Esophagus squamous epithelium (tissue), 5 donors: Measurements from ENCODE around the gene TALDO1. TPM values are rescaled to one million over a fixed set of nuclear protein-coding genes. Genes with fewer than 3 reads are reported as not detected.
A peak's percentile ranks its signal among the peaks of the same experiment; 100 is the strongest.

Source experiments
- DNase-seq: peaks from one replicate; lab custom pipeline; 2025; lab: John Stamatoyannopoulos, UW
- H3K27ac ChIP-seq, 4 donors: fragments of 200-600 bp; sonication (generic); one replicate each; pipeline ENCODE4 v1.5.1; 2016 to 2019; ENCODE audit warnings: mild to moderate bottlenecking in 1 of 4
- H3K27me3 ChIP-seq, 4 donors: fragments of 200-600 bp; sonication (generic); 1 replicate in 3 of 4; 2 replicates in 1 of 4; pipeline versions ENCODE4 v1.5.1 to v1.6.0; 2017 to 2021; ENCODE audit warnings: antibody characterized with exemption in 1 of 4
- H3K36me3 ChIP-seq, 3 donors: fragments of 200-600 bp; sonication (generic); one replicate each; pipeline ENCODE4 v1.5.1; 2016 to 2019
- H3K4me1 ChIP-seq, 3 donors: fragments of 200-600 bp; sonication (generic); one replicate each; pipeline ENCODE4 v1.5.1; 2017 to 2019
- H3K4me3 ChIP-seq, 4 donors: fragments of 200-600 bp; sonication (generic); 1 replicate in 3 of 4; 2 replicates in 1 of 4; pipeline ENCODE4 v1.5.1; 2016 to 2019; ENCODE audit warnings: mild to moderate bottlenecking in 2 of 4, moderate library complexity in 1 of 4
- H3K9me3 ChIP-seq, 3 donors: fragments of 200-600 bp; sonication (generic); one replicate each; pipeline ENCODE4 v1.5.1; 2016 to 2019
- CTCF ChIP-seq, 6 experiments: fragments of 450-650 bp in 4 of 6; fragments of 200-600 bp in 2 of 6; sonication (generic) in 2 of 6; IDR thresholded peaks; one replicate each; pipeline ENCODE4 v1.5.1; 2016 to 2019; ENCODE audit warnings: antibody characterized with exemption in 6 of 6, mild to moderate bottlenecking in 4 of 6, moderate library complexity in 4 of 6
- POLR2A ChIP-seq, 4 donors: fragments of 450-650 bp; IDR thresholded peaks; one replicate each; pipeline ENCODE4 v1.6.1; 2017; ENCODE audit warnings: antibody characterized with exemption in 4 of 4, mild to moderate bottlenecking in 4 of 4, moderate library complexity in 3 of 4
- WGBS, 2 donors: methylation state at CpG; one replicate each; pipeline ENCODE4 v1.1.5; 2018; 5-methylcytosine and 5-hydroxymethylcytosine counted together
- intact Hi-C: fragments of 100-400 bp; cut with DNase I; formaldehyde crosslinking; loops from one replicate; pipeline ENCODE4 v1.15.0; 2022
- total RNA-seq, 4 donors: library from RNA; depleted of rRNA; stranded (reverse); fragments of >200 nt; gene quantifications; one replicate each; pipeline ENCODE4 v1.1.0, GENCODE V29; 2016
- donor health status: DM: yes; HTN: yes; CAD: no.

The TALDO1 gene
- total RNA-seq, 4 donors from 2014 or later = 311 to 629 (median 504) TPM

GRCh38 chr11:699753-700152, 47.5 kb upstream of the TALDO1 start:
- H3K4me3 ChIP-seq = no peak overlapping the region
- no peaks in the 10 kb centered on the region for H3K9me3 ChIP-seq
- 88 to 100% methylated on average over 1 of the region's 1 CpG for WGBS, 2 donors
- DNase-seq = no peak
- peaks cover 43 to 78% (median 54%) of the 10 kb centered on the region in 3 donors for H3K4me1 ChIP-seq
- peak overlapping the region; percentile 18 to 100 (median 70) for H3K27ac ChIP-seq
- H3K36me3 ChIP-seq = peaks cover 0 to 53% (median 0%) of the 10 kb centered on the region in 3 donors
- TF ChIP-seq CTCF (IDR thresholded peaks at IDR 0.05) = no peak
- no peak for TF ChIP-seq POLR2A (IDR thresholded peaks at IDR 0.05)
- H3K27me3 ChIP-seq = no peaks in the 10 kb centered on the region
- intact Hi-C loops = no loop called here

- Histone ChIP-seq H3K4me1 (peaks cover 51 to 91% (median 59%) of the 10 kb centered on the region in 3 donors), H3K9me3 (no peaks in the 10 kb centered on the region), H3K36me3 (peaks cover 0 to 53% (median 0%) of the 10 kb centered on the region in 3 donors), H3K27me3 (peaks cover 0 to 16% (median 0%) of the 10 kb centered on the region in 4 donors), H3K27ac (peak overlapping the region; percentile 75 to 98 (median 94)), H3K4me3 (no peak overlapping the region)
- TF ChIP-seq CTCF (IDR thresholded peaks at IDR 0.05) (no peak), POLR2A (IDR thresholded peaks at IDR 0.05) (no peak)
- 93% methylated on average over 3 to 15 of the region's 22 CpGs for WGBS, 2 donors
- intact Hi-C loops = no loop called here
- no peak for DNase-seq
Observed at GRCh38 chr11:701741-702461, 45.4 kb upstream of the TALDO1 start.

- Histone ChIP-seq H3K36me3 (peaks cover 0 to 53% (median 0%) of the 10 kb centered on the region in 3 donors), H3K9me3 (no peaks in the 10 kb centered on the region), H3K4me3 (peak overlapping the region in 1 of 4 donors; percentile 9), H3K4me1 (peaks cover 53 to 91% (median 57%) of the 10 kb centered on the region in 3 donors), H3K27ac (peak overlapping the region; percentile 75 to 98 (median 94)), H3K27me3 (peaks cover 0 to 23% (median 0%) of the 10 kb centered on the region in 4 donors)
- DNase-seq = no peak
- 39 to 49% methylated on average over 10 to 23 of the region's 26 CpGs for WGBS, 2 donors
- intact Hi-C loops = no loop called here
- TF ChIP-seq CTCF (IDR thresholded peaks at IDR 0.05) (no peak), POLR2A (IDR thresholded peaks at IDR 0.05) (no peak)
Observed at GRCh38 chr11:702462-703461, 44.5 kb upstream of the TALDO1 start.

GRCh38 chr11:703506-703905, 43.8 kb upstream of the TALDO1 start:
- 90 to 94% methylated on average over 5 to 6 of the region's 9 CpGs for WGBS, 2 donors
- Histone ChIP-seq H3K36me3 (peaks cover 0 to 53% (median 0%) of the 10 kb centered on the region in 3 donors), H3K27me3 (peaks cover 0 to 23% (median 0%) of the 10 kb centered on the region in 4 donors), H3K27ac (peak overlapping the region; percentile 75 to 98 (median 94)), H3K4me3 (no peak overlapping the region), H3K4me1 (peaks cover 50 to 91% (median 56%) of the 10 kb centered on the region in 3 donors), H3K9me3 (no peaks in the 10 kb centered on the region)
- no peak for TF ChIP-seq CTCF (IDR thresholded peaks at IDR 0.05)
- TF ChIP-seq POLR2A (IDR thresholded peaks at IDR 0.05) = no peak
- no peak for DNase-seq
- intact Hi-C loops = no loop called here
